T-cell (primary cell): ENCODE data around the gene RPL7A. TPM values are rescaled to one million over a fixed set of nuclear protein-coding genes. Genes with fewer than 3 reads are reported as not detected.
"Not testable (repeated sequence)": the region's sequence is repeated elsewhere in the genome, so short reads cannot be mapped to it uniquely, and the experiment has no call there.

Experiments
- ATAC-seq, 4 experiments: fragments of 200-7000 bp in 3 of 4; fragments of 150-1000 bp in 1 of 4; cut with Tn5 transposase; replicated peaks in 1 of 4; 1 replicate in 3 of 4; 2 replicates in 1 of 4; pipeline ENCODE4 v1.10.0; 2021; ENCODE audit warnings: moderate library complexity in 3 of 4, mild to moderate bottlenecking in 2 of 4, moderate number of reproducible peaks in 1 of 4
- CTCF ChIA-PET, 2 donors: fragments of 300-600 bp; sonication (Branson Sonifier 250); formaldehyde crosslinking; loops; one replicate each; lab custom pipeline; 2022; ENCODE audit warnings: antibody characterized with exemption in 2 of 2; lab: Charles Lee
- POLR2A ChIA-PET, 2 donors: fragments of 300-600 bp; sonication (Branson Sonifier 250); formaldehyde crosslinking; loops; one replicate each; lab custom pipeline; 2022; ENCODE audit warnings: antibody characterized with exemption in 2 of 2; lab: Charles Lee
- DNase-seq, 35 experiments: peaks; one replicate each; pipeline versions ENCODE4 v3.0.0 to v3.0.0-alpha.2; 2013 to 2023
- H3K27ac ChIP-seq: one replicate; pipeline ENCODE4 v1.5.1; 2013; ENCODE audit warnings: low read length
- H3K27me3 ChIP-seq, 2 experiments: replicated peaks in 1 of 2; 1 replicate in 1 of 2; 2 replicates in 1 of 2; pipeline versions ENCODE4 v1.6.1 to v1.7.0; 2013; ENCODE audit warnings: low read length in 1 of 2, mixed read lengths in 1 of 2; ENCODE audit not compliant: control insufficient read depth in 2 of 2, insufficient read depth in 2 of 2; ENCODE audit errors: extremely low read depth in 1 of 2
- H3K36me3 ChIP-seq, 2 donors: 1 replicate in 1 of 2; 2 replicates in 1 of 2; pipeline versions ENCODE4 v1.6.1 to v1.7.0; 2013; ENCODE audit warnings: low read length in 1 of 2; ENCODE audit not compliant: control insufficient read depth in 2 of 2, insufficient read depth in 1 of 2; ENCODE audit errors: extremely low read depth in 1 of 2
- H3K4me1 ChIP-seq, 2 experiments: 1 replicate in 1 of 2; 2 replicates in 1 of 2; pipeline versions ENCODE4 v1.6.1 to v1.7.0; 2013; ENCODE audit warnings: low read length in 2 of 2, mixed read lengths in 1 of 2; ENCODE audit not compliant: insufficient read depth in 2 of 2, control insufficient read depth in 1 of 2; ENCODE audit errors: extremely low read depth in 1 of 2
- H3K4me3 ChIP-seq, 2 donors: 1 replicate in 1 of 2; 2 replicates in 1 of 2; pipeline versions ENCODE4 v1.5.1 to v1.7.0; 2013; ENCODE audit warnings: mild to moderate bottlenecking in 2 of 2, low read length in 1 of 2, moderate library complexity in 1 of 2; ENCODE audit not compliant: control insufficient read depth in 1 of 2; ENCODE audit errors: extremely low read depth in 1 of 2
- H3K9me3 ChIP-seq: 2 replicates; pipeline ENCODE4 v1.7.0; 2013
- H3K27ac Mint-ChIP-seq, 2 donors: one replicate each; pipeline ENCODE4 v1.8.0; 2020 to 2021; ENCODE audit warnings: mild to moderate bottlenecking in 2 of 2, mixed read lengths in 2 of 2
- H3K27me3 Mint-ChIP-seq, 2 donors: one replicate each; pipeline ENCODE4 v1.8.0; 2021 to 2022; ENCODE audit warnings: mixed read lengths in 2 of 2
- H3K36me3 Mint-ChIP-seq: one replicate; pipeline ENCODE4 v1.8.0; 2021; ENCODE audit warnings: mixed read lengths
- H3K4me1 Mint-ChIP-seq, 3 donors: one replicate each; pipeline ENCODE4 v1.8.0; 2020 to 2022; ENCODE audit warnings: mixed read lengths in 3 of 3, mild to moderate bottlenecking in 1 of 3
- H3K4me3 Mint-ChIP-seq, 3 donors: one replicate each; pipeline ENCODE4 v1.8.0; 2020 to 2022; ENCODE audit warnings: mild to moderate bottlenecking in 3 of 3, mixed read lengths in 3 of 3, moderate library complexity in 3 of 3
- H3K9me3 Mint-ChIP-seq, 3 donors: one replicate each; pipeline ENCODE4 v1.8.0; 2020 to 2022; ENCODE audit warnings: mixed read lengths in 3 of 3
- WGBS: methylation state at CpG from one replicate; pipeline ENCODE4 v1.1.5; 2013; ENCODE audit warnings: missing lambda C conversion rate; ENCODE audit not compliant: insufficient coverage; 5-methylcytosine and 5-hydroxymethylcytosine counted together
- total RNA-seq, 35 experiments: library from RNA in 6 of 35; stranded (reverse) in 6 of 35; fragments of 120-200 nt in 1 of 35; gene quantifications; one replicate each; pipeline versions ENCODE4 v1.2.1 to v1.2.4 and lab custom pipeline; 2013 to 2026

RPL7A gene
- total RNA-seq, 5 donors from 2014 or later (not counting 1 experiment from before 2014, with no cell fraction given): 2,623 to 2,692 (median 2,659) TPM

- H3K27me3 Mint-ChIP-seq, H3K9me3 Mint-ChIP-seq, DNase-seq, CTCF ChIA-PET, H3K27ac ChIP-seq, H3K9me3 ChIP-seq, H3K4me1 ChIP-seq, H3K4me3 Mint-ChIP-seq, H3K27ac Mint-ChIP-seq, H3K4me3 ChIP-seq, ATAC-seq, POLR2A ChIA-PET, H3K36me3 Mint-ChIP-seq: not testable (repeated sequence)
- WGBS: 93% methylated on average over 3 of the region's 6 CpGs
- H3K27me3 ChIP-seq: peaks cover 0 to 11% of the 10 kb centered on the region in 2 experiments
- peaks cover 4 to 13% (median 7%) of the 10 kb centered on the region in 3 donors for H3K4me1 Mint-ChIP-seq
- peaks cover 5 to 21% of the 10 kb centered on the region in 2 donors for H3K36me3 ChIP-seq
Measured at GRCh38 chr9:133327021-133327420, 21.0 kb upstream of the RPL7A start.

GRCh38 chr9:133327834-133328484 is 20.1 kb upstream of the RPL7A start:
- Histone ChIP-seq H3K4me1 (no peaks in the 10 kb centered on the region), H3K4me3 (no peak overlapping the region), H3K9me3 (no peaks in the 10 kb centered on the region), H3K36me3 (peaks cover 6 to 30% of the 10 kb centered on the region in 2 donors), H3K27me3 (peaks cover 0 to 5% of the 10 kb centered on the region in 2 experiments), H3K27ac (no peak overlapping the region)
- Mint-ChIP-seq H3K9me3 (no peaks in the 10 kb centered on the region), H3K27me3 (no peaks in the 10 kb centered on the region), H3K4me1 (peaks cover 4 to 13% (median 8%) of the 10 kb centered on the region in 3 donors), H3K4me3 (no peak overlapping the region), H3K27ac (no peak overlapping the region), H3K36me3 (peaks cover 12% of the 10 kb centered on the region)
- 93% methylated on average over 7 of the region's 10 CpGs for WGBS
- ChIA-PET CTCF (no interaction called here), POLR2A (no interaction called here)
- ATAC-seq (no peak), DNase-seq (peak in 1 of 35 experiments; percentile 14)

GRCh38 chr9:133329306-133330156 is 18.5 kb upstream of the RPL7A start:
- H3K27ac Mint-ChIP-seq, H3K9me3 ChIP-seq, H3K4me3 Mint-ChIP-seq, H3K27ac ChIP-seq, ATAC-seq, POLR2A ChIA-PET, H3K27me3 ChIP-seq, CTCF ChIA-PET, H3K9me3 Mint-ChIP-seq, H3K27me3 Mint-ChIP-seq, H3K4me3 ChIP-seq: not testable (repeated sequence)
- DNase-seq: peak in 1 of 35 experiments; percentile 21
- peaks cover 4 to 14% of the 10 kb centered on the region in 2 experiments for H3K4me1 ChIP-seq
- H3K36me3 Mint-ChIP-seq: peaks cover 20% of the 10 kb centered on the region
- 83% methylated on average over 3 of the region's 21 CpGs for WGBS
- H3K36me3 ChIP-seq: peaks cover 21 to 46% of the 10 kb centered on the region in 2 donors
- peaks cover 14 to 21% (median 20%) of the 10 kb centered on the region in 3 donors for H3K4me1 Mint-ChIP-seq

DNA sequence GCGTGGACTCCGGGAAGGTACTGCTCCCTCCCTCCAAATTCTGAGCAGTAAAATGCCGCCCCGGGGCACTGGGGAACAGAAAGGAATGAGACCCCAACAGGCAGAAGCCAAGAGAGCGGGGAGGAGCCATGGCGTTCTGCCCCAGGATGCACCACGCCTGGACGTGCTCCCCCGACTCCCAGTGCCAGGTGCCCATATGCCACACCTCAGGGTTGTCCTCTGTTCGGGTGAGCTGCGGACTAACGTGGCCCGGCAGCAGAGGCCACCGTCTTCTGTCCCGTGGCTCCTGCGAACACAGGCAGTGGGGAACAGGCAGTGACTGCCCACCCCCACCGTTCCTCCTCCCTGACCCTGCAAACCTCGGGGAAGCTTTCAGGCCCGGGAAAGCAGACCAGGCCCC is 16.8 kb upstream of the RPL7A start:
- 93% methylated on average over 15 of the region's 19 CpGs for WGBS
- no peak overlapping the region for H3K4me3 Mint-ChIP-seq
- no peaks in the 10 kb centered on the region for H3K9me3 ChIP-seq
- no peak overlapping the region for H3K27ac Mint-ChIP-seq
- no peak overlapping the region for H3K4me3 ChIP-seq
- H3K27ac ChIP-seq: no peak overlapping the region
- H3K4me1 ChIP-seq: peaks cover 12 to 28% of the 10 kb centered on the region in 2 experiments
- H3K36me3 Mint-ChIP-seq: peaks cover 22% of the 10 kb centered on the region
- peaks cover 24 to 46% of the 10 kb centered on the region in 2 donors for H3K36me3 ChIP-seq
- H3K4me1 Mint-ChIP-seq: peaks cover 28 to 35% (median 32%) of the 10 kb centered on the region in 3 donors
- no peaks in the 10 kb centered on the region for H3K27me3 ChIP-seq
- no peak for ATAC-seq
- CTCF ChIA-PET: interaction anchor here in 1 of 2 donors (1.4 kb wide), 1 partner anchor 40 kb away, joined by 4 read pairs; no protein-coding TSS in a partner anchor
- POLR2A ChIA-PET: no interaction called here
- H3K27me3 Mint-ChIP-seq: no peaks in the 10 kb centered on the region
- no peaks in the 10 kb centered on the region for H3K9me3 Mint-ChIP-seq
- DNase-seq: peak in 1 of 35 experiments; percentile 17

DNA sequence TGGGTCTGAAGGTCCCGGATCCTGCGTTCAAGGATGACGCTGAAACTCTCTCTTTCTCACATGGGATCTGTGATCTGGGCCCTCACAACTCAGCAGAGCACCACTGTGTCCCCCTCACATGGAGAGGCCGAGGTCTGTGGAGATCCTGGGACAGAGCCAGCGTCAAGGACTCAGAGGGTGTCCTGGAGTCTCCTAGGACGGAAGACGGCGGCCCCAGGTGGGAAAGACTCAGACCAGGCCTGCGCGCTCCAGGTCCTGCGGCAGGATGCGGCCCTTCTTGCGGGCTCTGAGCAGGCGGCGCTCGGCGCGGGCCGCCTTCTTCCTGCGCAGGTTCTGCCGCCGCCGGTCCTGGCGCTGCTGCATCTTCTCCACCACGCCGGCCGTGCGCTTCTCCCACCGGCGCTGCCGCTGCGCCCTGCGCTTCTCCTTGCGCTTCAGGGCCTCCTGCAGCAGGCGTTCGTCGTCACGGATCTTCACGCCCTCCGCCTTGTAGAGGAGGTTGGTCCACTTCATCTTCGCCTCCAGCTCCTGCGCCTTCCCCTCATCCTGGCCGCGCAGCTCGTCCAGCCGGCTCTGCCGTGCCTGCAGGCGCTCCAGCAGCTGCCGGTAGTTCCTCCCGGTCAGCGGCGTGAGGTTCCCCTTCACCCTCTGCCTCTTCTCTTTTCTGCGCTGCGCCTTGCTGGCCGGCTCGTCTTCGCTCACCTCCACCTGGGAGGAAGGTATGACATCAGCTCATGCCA is 16.2 kb upstream of the RPL7A start:
- no peak overlapping the region for H3K27ac ChIP-seq
- Mint-ChIP-seq H3K27me3 (no peaks in the 10 kb centered on the region), H3K4me1 (peaks cover 34 to 40% (median 35%) of the 10 kb centered on the region in 3 donors), H3K36me3 (peaks cover 22% of the 10 kb centered on the region), H3K4me3 (no peak overlapping the region), H3K9me3 (no peaks in the 10 kb centered on the region), H3K27ac (no peak overlapping the region)
- DNase-seq: peak in 1 of 35 experiments; percentile 15
- 97% methylated on average over 46 of the region's 57 CpGs for WGBS
- CTCF ChIA-PET: interaction anchor here in 1 of 2 donors (1.4 kb wide), 1 partner anchor 40 kb away, joined by 4 read pairs; no protein-coding TSS in a partner anchor
- no peak for ATAC-seq
- peaks cover 14 to 34% of the 10 kb centered on the region in 2 experiments for H3K4me1 ChIP-seq
- H3K36me3 ChIP-seq: peaks cover 24 to 46% of the 10 kb centered on the region in 2 donors
- H3K9me3 ChIP-seq: no peaks in the 10 kb centered on the region
- H3K27me3 ChIP-seq: no peaks in the 10 kb centered on the region
- no peak overlapping the region for H3K4me3 ChIP-seq
- POLR2A ChIA-PET: no interaction called here

DNA sequence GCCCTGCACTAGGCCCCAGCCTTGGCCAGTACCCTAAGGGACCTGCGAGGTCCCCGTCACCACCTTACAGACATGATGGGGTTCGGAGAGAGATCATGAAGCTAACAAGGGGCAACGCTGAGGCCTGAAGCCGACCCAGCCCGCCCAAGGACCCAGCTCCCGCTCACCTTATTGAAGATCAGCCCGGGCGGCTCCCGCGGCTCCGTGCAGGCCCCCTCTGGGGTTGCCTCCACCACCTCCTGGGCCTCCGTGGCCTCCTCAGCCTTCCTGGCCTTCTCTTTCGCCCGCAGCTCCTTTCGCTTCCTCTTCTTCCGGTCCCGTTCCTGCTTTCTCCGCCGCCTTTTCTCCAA is 15.7 kb upstream of the RPL7A start:
- Mint-ChIP-seq H3K27me3 (no peaks in the 10 kb centered on the region), H3K27ac (no peak overlapping the region), H3K36me3 (peaks cover 22% of the 10 kb centered on the region), H3K4me1 (peaks cover 35 to 45% (median 37%) of the 10 kb centered on the region in 3 donors), H3K9me3 (no peaks in the 10 kb centered on the region), H3K4me3 (no peak overlapping the region)
- peaks cover 14 to 37% of the 10 kb centered on the region in 2 experiments for H3K4me1 ChIP-seq
- H3K9me3 ChIP-seq: no peaks in the 10 kb centered on the region
- no peak for ATAC-seq
- peak in 1 of 35 experiments; percentile 21 for DNase-seq
- 97% methylated on average over 15 of the region's 20 CpGs for WGBS
- no peak overlapping the region for H3K27ac ChIP-seq
- H3K4me3 ChIP-seq: no peak overlapping the region
- POLR2A ChIA-PET: interaction anchor here in 1 of 2 donors (0.9 kb wide), 1 partner anchor 39 kb away, joined by 3 read pairs; no protein-coding TSS in a partner anchor
- peaks cover 24 to 46% of the 10 kb centered on the region in 2 donors for H3K36me3 ChIP-seq
- CTCF ChIA-PET: no interaction called here
- H3K27me3 ChIP-seq: no peaks in the 10 kb centered on the region
